Measurements from ENCODE around the gene NTM. TPM values are rescaled to one million over a fixed set of nuclear protein-coding genes. Genes with fewer than 3 reads are reported as not detected.

NTM gene
- total RNA-seq, 1 experiment from 2014 or later, result 9.9 TPM

DNA sequence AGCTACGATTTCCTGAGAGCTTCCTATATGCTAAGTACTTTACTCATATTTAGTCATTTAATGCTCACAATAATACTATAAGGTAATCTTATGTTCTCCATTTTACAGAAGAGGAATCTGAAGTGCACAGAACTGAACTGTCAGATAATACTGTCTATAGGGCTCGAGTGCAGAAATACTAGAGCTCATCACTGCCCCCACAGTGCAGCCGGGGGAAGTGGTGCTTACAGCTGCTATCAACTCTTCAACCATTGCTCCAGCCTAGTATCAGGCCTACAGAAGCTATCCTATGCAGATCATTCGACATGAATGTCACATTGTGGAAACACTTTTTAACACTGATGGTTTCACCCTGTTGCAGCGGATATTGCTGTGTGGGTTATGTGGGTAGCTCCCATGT lies 929.9 kb downstream of the NTM start:
- no peaks in the 10 kb centered on the region for H3K79me2 ChIP-seq (ENCODE audit: insufficient read depth, low read length)
- H3K27me3 ChIP-seq (ENCODE audit: insufficient read depth, low read length), result no peaks in the 10 kb centered on the region

More for the DNA sequence above, 929.9 kb downstream of the NTM start:
- H3K18ac ChIP-seq (ENCODE audit: insufficient read length, low read depth, low read length), result no peak overlapping the region
- H3K9me3 ChIP-seq (ENCODE audit: control insufficient read depth, low read depth, low read length), result no peaks in the 10 kb centered on the region
- H4K91ac ChIP-seq (ENCODE audit: insufficient read length, low read depth, low read length), result no peak overlapping the region
- no peak overlapping the region for H2AFZ ChIP-seq (ENCODE audit: low read length)
- H2BK15ac ChIP-seq (ENCODE audit: low read depth, low read length), result no peak overlapping the region
- Mint-ChIP-seq H3K4me3 (no peak overlapping the region), H3K36me3 (ENCODE audit: insufficient read depth in 1 of 3, low read depth in 3 of 3) (no peaks in the 10 kb centered on the region; a peak in 1 of 7 replicates), H3K9me3 (no peaks in the 10 kb centered on the region), H3K4me1 (peaks cover 0 to 5% of the 10 kb centered on the region in 2 experiments; a peak in 1 of 4 replicates), H3K27me3 (ENCODE audit: low read depth) (no peaks in the 10 kb centered on the region), H3K27ac (no peak overlapping the region)
- H4K8ac ChIP-seq (replicated peaks; ENCODE audit: insufficient read length, low read depth, low read length), result no peak overlapping the region
- no peak overlapping the region for H4K5ac ChIP-seq (ENCODE audit: insufficient read length, low read depth, low read length)
- no peak overlapping the region for H3K9ac ChIP-seq (ENCODE audit: extremely low read depth, insufficient read length, low read length)
- no peaks in the 10 kb centered on the region for H3K23me2 ChIP-seq (ENCODE audit: insufficient read length, low read depth, low read length, poor library complexity, severe bottlenecking)
- no CpG with 5 or more reads among the region's 5 CpGs for WGBS (ENCODE audit: extremely low coverage, insufficient read length, low lambda C conversion rate)
- TF ChIP-seq, protein P1, sequence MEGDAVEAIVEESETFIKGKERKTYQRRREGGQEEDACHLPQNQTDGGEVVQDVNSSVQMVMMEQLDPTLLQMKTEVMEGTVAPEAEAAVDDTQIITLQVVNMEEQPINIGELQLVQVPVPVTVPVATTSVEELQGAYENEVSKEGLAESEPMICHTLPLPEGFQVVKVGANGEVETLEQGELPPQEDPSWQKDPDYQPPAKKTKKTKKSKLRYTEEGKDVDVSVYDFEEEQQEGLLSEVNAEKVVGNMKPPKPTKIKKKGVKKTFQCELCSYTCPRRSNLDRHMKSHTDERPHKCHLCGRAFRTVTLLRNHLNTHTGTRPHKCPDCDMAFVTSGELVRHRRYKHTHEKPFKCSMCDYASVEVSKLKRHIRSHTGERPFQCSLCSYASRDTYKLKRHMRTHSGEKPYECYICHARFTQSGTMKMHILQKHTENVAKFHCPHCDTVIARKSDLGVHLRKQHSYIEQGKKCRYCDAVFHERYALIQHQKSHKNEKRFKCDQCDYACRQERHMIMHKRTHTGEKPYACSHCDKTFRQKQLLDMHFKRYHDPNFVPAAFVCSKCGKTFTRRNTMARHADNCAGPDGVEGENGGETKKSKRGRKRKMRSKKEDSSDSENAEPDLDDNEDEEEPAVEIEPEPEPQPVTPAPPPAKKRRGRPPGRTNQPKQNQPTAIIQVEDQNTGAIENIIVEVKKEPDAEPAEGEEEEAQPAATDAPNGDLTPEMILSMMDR (conservative IDR thresholded peaks at IDR 0.05), result peak; percentile 70
- no peak for DNase-seq
- H2AK5ac ChIP-seq (ENCODE audit: insufficient read length, low read length), result no peak overlapping the region
- H4K20me1 ChIP-seq (ENCODE audit: control insufficient read depth, insufficient read depth, insufficient read length), result no peaks in the 10 kb centered on the region
- H3K14ac ChIP-seq (ENCODE audit: insufficient read depth, low read length), result no peak overlapping the region
- H2BK120ac ChIP-seq (ENCODE audit: low read depth, low read length, poor library complexity, severe bottlenecking), result no peak overlapping the region
- H3K56ac ChIP-seq (ENCODE audit: insufficient read length, low read depth, low read length), result no peak overlapping the region
- no peak overlapping the region for H3K4me2 ChIP-seq (ENCODE audit: insufficient read depth, insufficient read length, low read length)
- H3K4ac ChIP-seq (ENCODE audit: low read depth, low read length), result no peak overlapping the region
- H2BK5ac ChIP-seq (ENCODE audit: insufficient read length, low read length), result no peak overlapping the region
- H3K4me1 ChIP-seq (ENCODE audit: insufficient read depth, low read length), result no peaks in the 10 kb centered on the region
- H3K23ac ChIP-seq (ENCODE audit: insufficient read length, low read depth, low read length), result no peak overlapping the region
- no peak overlapping the region for H2BK12ac ChIP-seq (ENCODE audit: insufficient read length, low read depth, low read length)
- H3K27ac ChIP-seq (ENCODE audit: insufficient read length, low read depth, low read length), result no peak overlapping the region
- no peak overlapping the region for H3T11ph ChIP-seq (ENCODE audit: low read length)
- H3K79me1 ChIP-seq (ENCODE audit: insufficient read depth, low read depth, low read length, poor library complexity, severe bottlenecking), result no peaks in the 10 kb centered on the region
- no peak overlapping the region for H2BK20ac ChIP-seq (ENCODE audit: low read depth, low read length, poor library complexity, severe bottlenecking)
